ENCODE results near the gene GPR183.

Gene GPR183

GRCh38 chr13:99350191-99350590, 43.0 kb upstream of the GPR183 start:
- no peaks in the 10 kb centered on the region for H3K4me1 ChIP-seq (ENCODE audit: control insufficient read depth, insufficient read depth, low read length)
- H3K9me3 ChIP-seq (ENCODE audit: control insufficient read depth, low read length): no peaks in the 10 kb centered on the region
- no peaks in the 10 kb centered on the region for H3K27me3 ChIP-seq (ENCODE audit: control insufficient read depth, insufficient read depth, low read length, poor library complexity, severe bottlenecking)
- H3K36me3 ChIP-seq (ENCODE audit: control insufficient read depth, insufficient read depth, low read length): peaks cover 3% of the 10 kb centered on the region
- no peak overlapping the region for H3K27ac ChIP-seq (ENCODE audit: insufficient read depth, low read depth, low read length, poor library complexity, severe bottlenecking)
- H3K4me3 ChIP-seq (ENCODE audit: insufficient read depth, low read depth, low read length): no peak overlapping the region
- WGBS, 2 experiments: 92 to 95% methylated on average over 2 of the region's 2 CpGs

DNA sequence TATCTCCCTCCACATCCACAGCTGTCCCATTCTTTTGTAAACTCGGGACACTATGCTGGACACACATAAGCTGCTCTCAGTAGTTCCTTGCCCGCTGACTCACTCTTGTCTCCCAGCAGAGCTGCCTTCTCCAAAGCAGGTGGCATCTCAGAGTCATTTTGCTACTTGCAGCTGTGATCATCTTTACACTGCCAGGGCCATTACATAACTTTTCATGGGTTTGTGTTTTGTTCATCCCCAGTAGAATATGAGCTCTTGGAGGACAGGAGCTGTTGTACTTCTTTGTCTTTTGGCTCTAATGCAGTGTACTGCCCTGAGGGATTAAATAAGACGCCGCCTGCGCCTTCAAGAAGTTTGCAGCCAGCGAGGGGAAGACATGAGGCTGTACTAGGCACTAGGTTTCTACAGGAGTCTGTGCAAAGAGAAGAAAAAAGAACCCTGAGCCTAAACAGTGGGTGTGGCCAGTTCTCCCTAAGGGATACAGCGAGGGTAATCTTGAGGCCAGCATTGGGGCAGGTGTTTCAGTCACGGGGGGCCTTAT, 40.8 kb upstream of the GPR183 start:
- H3K9me3 ChIP-seq (ENCODE audit: control insufficient read depth, low read length): no peaks in the 10 kb centered on the region
- peaks cover 3% of the 10 kb centered on the region for H3K36me3 ChIP-seq (ENCODE audit: control insufficient read depth, insufficient read depth, low read length)
- 95% methylated on average over 8 of the region's 8 CpGs for WGBS, 2 experiments
- H3K27me3 ChIP-seq (ENCODE audit: control insufficient read depth, insufficient read depth, low read length, poor library complexity, severe bottlenecking): no peaks in the 10 kb centered on the region
- no peaks in the 10 kb centered on the region for H3K4me1 ChIP-seq (ENCODE audit: control insufficient read depth, insufficient read depth, low read length)
- H3K4me3 ChIP-seq (ENCODE audit: insufficient read depth, low read depth, low read length): no peak overlapping the region
- no peak overlapping the region for H3K27ac ChIP-seq (ENCODE audit: insufficient read depth, low read depth, low read length, poor library complexity, severe bottlenecking)

DNA sequence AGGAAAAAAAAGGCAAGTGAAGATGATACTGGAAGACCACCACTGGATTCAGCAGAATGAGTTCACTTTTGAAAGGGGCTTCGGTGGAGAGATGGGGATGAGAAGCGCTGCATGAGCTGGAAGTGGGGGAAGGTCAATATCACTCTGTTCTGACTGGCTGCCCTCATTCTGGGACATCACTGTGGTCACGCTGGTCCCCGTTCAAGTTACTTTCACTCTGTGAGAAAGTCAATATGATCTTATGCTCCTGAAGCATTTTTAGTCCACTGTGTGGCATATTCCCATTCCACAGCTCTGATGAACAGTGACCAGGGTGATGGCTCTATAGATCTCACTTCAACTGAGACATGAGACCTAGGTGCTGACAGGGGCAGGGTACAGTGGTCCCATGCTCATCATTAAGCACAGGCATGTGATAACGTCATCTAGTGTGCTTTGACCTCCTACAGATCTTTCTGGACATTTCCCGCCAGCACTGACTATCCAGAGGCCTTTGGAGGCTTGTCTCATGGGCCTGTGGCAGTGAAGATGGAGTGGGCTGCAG, 40.2 kb upstream of the GPR183 start:
- no peak overlapping the region for H3K4me3 ChIP-seq (ENCODE audit: insufficient read depth, low read depth, low read length)
- H3K4me1 ChIP-seq (ENCODE audit: control insufficient read depth, insufficient read depth, low read length): no peaks in the 10 kb centered on the region
- H3K36me3 ChIP-seq (ENCODE audit: control insufficient read depth, insufficient read depth, low read length): peaks cover 5% of the 10 kb centered on the region
- no peaks in the 10 kb centered on the region for H3K9me3 ChIP-seq (ENCODE audit: control insufficient read depth, low read length)
- no peaks in the 10 kb centered on the region for H3K27me3 ChIP-seq (ENCODE audit: control insufficient read depth, insufficient read depth, low read length, poor library complexity, severe bottlenecking)
- no peak overlapping the region for H3K27ac ChIP-seq (ENCODE audit: insufficient read depth, low read depth, low read length, poor library complexity, severe bottlenecking)
- 95 to 96% methylated on average over 6 of the region's 6 CpGs for WGBS, 2 experiments

DNA sequence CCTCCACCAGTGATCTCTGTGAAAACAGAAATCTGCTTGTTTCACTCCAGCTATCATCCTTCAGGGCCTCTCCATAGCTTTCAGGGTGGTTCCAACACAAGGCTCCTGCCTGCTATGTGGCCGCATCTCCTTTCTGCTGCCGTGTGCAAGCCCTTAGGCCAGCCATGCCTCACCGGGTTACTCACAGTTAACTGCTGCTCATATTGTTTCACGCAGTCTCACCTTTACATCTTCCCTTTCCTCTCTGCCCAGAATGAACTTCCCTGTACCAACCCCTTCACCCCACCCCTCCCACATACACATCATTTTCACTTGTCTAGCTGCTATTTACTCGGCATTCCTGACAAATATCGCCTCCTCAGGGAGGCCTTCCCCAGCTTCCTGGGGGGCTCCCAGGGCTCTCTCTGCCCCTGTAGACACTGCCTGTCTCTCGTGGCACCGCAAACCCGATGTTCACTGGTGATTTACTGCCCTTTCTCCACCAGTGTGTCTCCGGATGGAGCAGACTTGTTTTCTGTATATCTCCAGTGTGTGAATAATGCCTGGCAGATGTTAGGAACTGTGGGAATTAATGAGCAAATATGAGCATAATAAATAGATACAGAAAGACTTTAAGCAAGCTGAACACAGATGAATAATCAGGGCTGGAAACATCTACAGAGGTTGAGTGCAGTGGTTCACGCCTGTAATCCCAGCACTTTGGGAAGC, 39.3 kb upstream of the GPR183 start:
- Histone ChIP-seq H3K36me3 (ENCODE audit: control insufficient read depth, insufficient read depth, low read length) (peaks cover 11% of the 10 kb centered on the region), H3K9me3 (ENCODE audit: control insufficient read depth, low read length) (no peaks in the 10 kb centered on the region), H3K27ac (ENCODE audit: insufficient read depth, low read depth, low read length, poor library complexity, severe bottlenecking) (no peak overlapping the region), H3K27me3 (ENCODE audit: control insufficient read depth, insufficient read depth, low read length, poor library complexity, severe bottlenecking) (no peaks in the 10 kb centered on the region), H3K4me3 (ENCODE audit: insufficient read depth, low read depth, low read length) (no peak overlapping the region), H3K4me1 (ENCODE audit: control insufficient read depth, insufficient read depth, low read length) (no peaks in the 10 kb centered on the region)
- WGBS, 2 experiments: 94 to 96% methylated on average over 11 of the region's 11 CpGs

DNA sequence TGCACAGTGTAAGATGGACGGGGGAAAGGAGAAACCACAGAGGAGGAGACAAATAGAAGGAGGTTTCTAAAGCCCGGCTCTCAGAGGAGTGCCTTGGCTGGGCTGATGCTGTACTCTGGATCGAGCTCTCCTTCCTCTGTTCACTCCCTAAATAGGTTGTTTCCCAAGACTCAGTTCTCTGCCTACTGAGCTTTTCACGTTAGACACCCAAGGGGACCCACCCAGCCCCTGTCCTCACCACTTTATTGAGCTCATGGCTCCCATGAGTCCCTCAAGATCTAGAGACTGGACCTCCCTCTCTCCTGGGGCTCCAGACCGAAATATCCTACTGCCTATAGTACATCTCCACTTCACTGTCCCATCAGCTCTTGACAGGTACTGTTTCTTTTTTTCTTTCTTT, 38.1 kb upstream of the GPR183 start:
- Histone ChIP-seq H3K36me3 (ENCODE audit: control insufficient read depth, insufficient read depth, low read length) (peaks cover 17% of the 10 kb centered on the region), H3K9me3 (ENCODE audit: control insufficient read depth, low read length) (no peaks in the 10 kb centered on the region), H3K27me3 (ENCODE audit: control insufficient read depth, insufficient read depth, low read length, poor library complexity, severe bottlenecking) (no peaks in the 10 kb centered on the region), H3K4me3 (ENCODE audit: insufficient read depth, low read depth, low read length) (no peak overlapping the region), H3K27ac (ENCODE audit: insufficient read depth, low read depth, low read length, poor library complexity, severe bottlenecking) (no peak overlapping the region), H3K4me1 (ENCODE audit: control insufficient read depth, insufficient read depth, low read length) (no peaks in the 10 kb centered on the region)
- 92 to 94% methylated on average over 5 of the region's 5 CpGs for WGBS, 2 experiments

DNA sequence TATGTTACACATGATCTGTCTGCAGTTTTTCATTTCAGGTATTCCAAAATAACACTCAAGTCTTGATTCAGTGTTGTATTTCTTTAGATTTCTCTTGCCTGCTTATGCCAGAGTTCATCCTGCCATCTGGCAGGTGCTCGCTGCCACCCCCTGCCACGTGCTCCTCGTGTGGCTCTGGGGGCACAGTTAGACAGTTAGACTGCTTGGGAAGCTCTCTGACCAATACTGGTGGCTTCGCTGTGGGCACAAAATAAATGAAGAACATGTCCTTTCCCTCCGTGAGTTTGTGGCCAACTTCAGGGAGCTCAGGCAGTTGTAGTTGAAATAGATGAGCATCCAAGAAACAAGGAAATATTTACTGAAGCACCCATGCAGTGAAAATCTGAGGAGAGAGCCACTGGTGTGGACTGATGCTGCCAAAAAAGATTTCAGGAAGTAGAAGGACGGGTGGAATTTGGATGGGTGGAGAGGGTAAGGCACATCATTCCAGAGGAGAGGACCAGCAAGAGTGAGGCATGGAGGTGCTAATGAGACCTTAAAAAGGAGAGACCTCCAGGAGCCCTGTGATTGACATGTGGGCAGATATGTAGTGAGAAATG, 37.5 kb upstream of the GPR183 start:
- H3K9me3 ChIP-seq (ENCODE audit: control insufficient read depth, low read length): no peaks in the 10 kb centered on the region
- 96% methylated on average over 6 of the region's 6 CpGs for WGBS, 2 experiments
- H3K27ac ChIP-seq (ENCODE audit: insufficient read depth, low read depth, low read length, poor library complexity, severe bottlenecking): no peak overlapping the region
- H3K4me1 ChIP-seq (ENCODE audit: control insufficient read depth, insufficient read depth, low read length): no peaks in the 10 kb centered on the region
- peaks cover 17% of the 10 kb centered on the region for H3K36me3 ChIP-seq (ENCODE audit: control insufficient read depth, insufficient read depth, low read length)
- H3K27me3 ChIP-seq (ENCODE audit: control insufficient read depth, insufficient read depth, low read length, poor library complexity, severe bottlenecking): no peaks in the 10 kb centered on the region
- no peak overlapping the region for H3K4me3 ChIP-seq (ENCODE audit: insufficient read depth, low read depth, low read length)

DNA sequence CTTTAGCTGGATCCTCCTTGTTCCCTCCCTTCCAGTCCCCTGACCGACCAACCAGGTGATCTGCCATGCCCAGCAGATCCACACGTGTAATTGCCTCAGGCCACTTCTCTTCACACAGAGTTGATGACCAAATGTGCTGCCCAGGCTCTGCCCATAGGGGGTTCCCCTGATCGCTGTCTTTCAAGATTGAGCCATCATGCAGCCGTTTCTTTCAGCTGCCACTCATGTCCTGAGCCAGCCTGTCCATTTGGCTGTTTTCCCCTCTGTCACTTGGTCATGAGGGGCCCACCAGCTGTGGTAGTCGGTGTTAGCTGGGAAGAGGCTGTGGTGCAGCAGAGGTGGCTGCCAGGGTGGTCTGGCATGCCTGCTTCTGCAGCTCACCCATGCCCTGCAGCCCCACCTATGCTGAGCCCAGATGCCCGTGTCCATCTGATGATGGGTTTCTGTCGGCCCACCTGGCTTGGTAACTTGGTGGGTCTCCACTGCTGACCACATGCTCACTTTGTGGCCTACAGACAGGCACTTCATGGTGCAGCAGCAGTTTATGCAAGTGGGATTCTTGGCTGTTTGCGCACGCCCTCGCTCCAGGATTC, 35.6 kb upstream of the GPR183 start:
- Histone ChIP-seq H3K4me1 (ENCODE audit: control insufficient read depth, insufficient read depth, low read length) (no peaks in the 10 kb centered on the region), H3K36me3 (ENCODE audit: control insufficient read depth, insufficient read depth, low read length) (peaks cover 15% of the 10 kb centered on the region), H3K9me3 (ENCODE audit: control insufficient read depth, low read length) (no peaks in the 10 kb centered on the region), H3K27ac (ENCODE audit: insufficient read depth, low read depth, low read length, poor library complexity, severe bottlenecking) (no peak overlapping the region), H3K4me3 (ENCODE audit: insufficient read depth, low read depth, low read length) (no peak overlapping the region), H3K27me3 (ENCODE audit: control insufficient read depth, insufficient read depth, low read length, poor library complexity, severe bottlenecking) (no peaks in the 10 kb centered on the region)
- WGBS, 2 experiments: 93 to 94% methylated on average over 10 of the region's 10 CpGs

DNA sequence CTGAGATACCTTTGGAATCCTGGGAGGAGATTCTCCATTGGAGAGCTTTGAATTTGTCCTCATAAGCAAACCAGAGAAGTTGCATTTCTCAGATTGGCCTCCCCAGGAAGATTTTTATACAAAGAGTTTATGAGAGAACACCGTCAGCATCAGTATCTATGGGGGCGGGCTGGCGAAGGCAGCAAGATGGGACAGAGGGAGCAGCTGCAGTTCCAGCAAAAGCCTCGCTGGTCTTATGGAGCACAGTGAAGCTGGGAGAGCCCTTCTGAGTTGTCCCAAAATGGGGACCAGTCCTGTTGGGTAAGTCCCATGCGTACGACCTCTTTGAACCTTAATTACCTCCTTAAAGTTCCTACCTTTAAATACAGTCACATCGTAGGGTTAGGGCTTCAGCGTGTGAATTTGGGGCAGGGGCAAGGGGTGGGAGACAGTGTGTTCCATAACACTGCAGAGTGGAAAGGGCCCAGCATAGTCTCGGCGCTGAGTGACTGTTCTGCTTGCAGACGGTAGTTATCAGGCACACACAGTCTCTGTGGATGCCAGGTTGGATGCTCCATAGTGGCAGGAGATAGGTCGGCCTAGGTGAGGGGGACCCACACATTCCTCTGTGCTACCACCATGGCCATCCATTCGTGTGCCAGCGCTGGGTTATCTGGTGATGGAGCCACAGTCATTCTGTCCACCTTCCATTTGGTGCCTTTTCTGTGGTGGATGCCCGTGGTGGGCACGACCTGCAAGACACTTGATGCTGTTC, 34.9 kb upstream of the GPR183 start:
- H3K27ac ChIP-seq (ENCODE audit: insufficient read depth, low read depth, low read length, poor library complexity, severe bottlenecking): no peak overlapping the region
- no peaks in the 10 kb centered on the region for H3K4me1 ChIP-seq (ENCODE audit: control insufficient read depth, insufficient read depth, low read length)
- no peak overlapping the region for H3K4me3 ChIP-seq (ENCODE audit: insufficient read depth, low read depth, low read length)
- WGBS, 2 experiments: 94 to 97% methylated on average over 16 of the region's 16 CpGs
- H3K9me3 ChIP-seq (ENCODE audit: control insufficient read depth, low read length): no peaks in the 10 kb centered on the region
- H3K27me3 ChIP-seq (ENCODE audit: control insufficient read depth, insufficient read depth, low read length, poor library complexity, severe bottlenecking): no peaks in the 10 kb centered on the region
- H3K36me3 ChIP-seq (ENCODE audit: control insufficient read depth, insufficient read depth, low read length): peaks cover 14% of the 10 kb centered on the region

- H3K36me3 ChIP-seq (ENCODE audit: control insufficient read depth, insufficient read depth, low read length): peaks cover 14% of the 10 kb centered on the region
- H3K27me3 ChIP-seq (ENCODE audit: control insufficient read depth, insufficient read depth, low read length, poor library complexity, severe bottlenecking): no peaks in the 10 kb centered on the region
- H3K9me3 ChIP-seq (ENCODE audit: control insufficient read depth, low read length): no peaks in the 10 kb centered on the region
- no peaks in the 10 kb centered on the region for H3K4me1 ChIP-seq (ENCODE audit: control insufficient read depth, insufficient read depth, low read length)
- H3K27ac ChIP-seq (ENCODE audit: insufficient read depth, low read depth, low read length, poor library complexity, severe bottlenecking): no peak overlapping the region
- H3K4me3 ChIP-seq (ENCODE audit: insufficient read depth, low read depth, low read length): no peak overlapping the region
Observed at GRCh38 chr13:99340638-99341037, 33.4 kb upstream of the GPR183 start.
